Activated CD4-positive, alpha-beta T cell treated with anti-CD3 and anti-CD28 coated beads, Interleukin-2, amount 10 ng/mL, durations not matched to agents 7 days and 5 days (primary cell): ENCODE data around the gene NCAN. TPM values are rescaled to one million over a fixed set of nuclear protein-coding genes. Genes with fewer than 3 reads are reported as not detected.

Source experiments
- CTCF ChIA-PET: fragments of 350-600 bp; sonication (Branson Sonifier 250); formaldehyde crosslinking; loops from one replicate; lab custom pipeline; 2021; ENCODE audit warnings: antibody characterized with exemption; lab: Charles Lee
- POLR2A ChIA-PET: fragments of 350-600 bp; sonication (Branson Sonifier 250); formaldehyde crosslinking; loops from one replicate; lab custom pipeline; 2021; ENCODE audit warnings: antibody characterized with exemption; lab: Charles Lee
- DNase-seq: peaks from one replicate; pipeline ENCODE4 v3.0.0-alpha.2; 2020
- H3K27ac Mint-ChIP-seq: one replicate; pipeline ENCODE4 v1.8.0; 2021; ENCODE audit warnings: mild to moderate bottlenecking, moderate library complexity, mixed read lengths
- H3K27me3 Mint-ChIP-seq: one replicate; pipeline ENCODE4 v1.8.0; 2021; ENCODE audit warnings: mixed read lengths
- H3K36me3 Mint-ChIP-seq: one replicate; pipeline ENCODE4 v1.8.0; 2021; ENCODE audit warnings: low read depth, mixed read lengths
- H3K4me1 Mint-ChIP-seq: one replicate; pipeline ENCODE4 v1.8.0; 2021; ENCODE audit warnings: mixed read lengths
- H3K4me3 Mint-ChIP-seq: one replicate; pipeline ENCODE4 v1.8.0; 2021; ENCODE audit warnings: mild to moderate bottlenecking, moderate library complexity, mixed read lengths
- H3K9me3 Mint-ChIP-seq: one replicate; pipeline ENCODE4 v1.8.0; 2021; ENCODE audit warnings: mixed read lengths
- total RNA-seq, 2 experiments: library from RNA; stranded (reverse); gene quantifications; one replicate each; pipeline ENCODE4 v1.2.3, GENCODE V29; 2021

Gene NCAN
- total RNA-seq, 2 experiments from 2014 or later = not detected

- Mint-ChIP-seq H3K4me1 (no peaks in the 10 kb centered on the region), H3K27ac (no peak overlapping the region), H3K9me3 (no peaks in the 10 kb centered on the region), H3K4me3 (no peak overlapping the region), H3K36me3 (peaks cover 34% of the 10 kb centered on the region), H3K27me3 (no peaks in the 10 kb centered on the region)
- POLR2A ChIA-PET = no interaction called here
- CTCF ChIA-PET = no interaction called here
- DNase-seq = no peak
These were observed 86.0 kb downstream of the NCAN start for GRCh38 chr19:19297759-19298158.

DNA sequence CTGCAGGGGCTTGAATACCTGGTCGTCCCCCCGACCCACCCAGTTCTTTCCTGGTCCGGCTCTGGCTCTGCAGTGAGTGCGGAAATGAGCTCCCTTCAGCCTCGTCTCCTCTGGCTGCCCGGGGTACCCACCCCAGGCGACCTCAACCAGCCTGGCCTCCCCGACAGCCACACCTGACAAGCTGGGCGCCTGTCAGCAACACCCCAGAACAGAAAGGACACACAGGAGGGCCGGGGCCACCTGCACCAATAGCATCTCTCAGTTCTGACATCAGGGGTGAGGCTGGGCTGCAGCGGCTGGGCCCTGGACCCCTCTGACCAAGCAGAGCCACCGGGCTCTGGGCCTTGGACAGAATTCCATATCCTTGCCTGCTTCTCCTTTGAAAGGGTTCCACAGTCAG lies 88.9 kb downstream of the NCAN start:
- ChIA-PET POLR2A (no interaction called here), CTCF (no interaction called here)
- Mint-ChIP-seq H3K9me3 (no peaks in the 10 kb centered on the region), H3K4me1 (no peaks in the 10 kb centered on the region), H3K36me3 (peaks cover 20% of the 10 kb centered on the region), H3K27ac (no peak overlapping the region), H3K27me3 (no peaks in the 10 kb centered on the region), H3K4me3 (no peak overlapping the region)
- DNase-seq = no peak

Other genes starting within 250 kb of the NCAN start
- gene SUGP2, start 178.4 kb upstream of the NCAN start, total RNA-seq = 100 to 1,000 TPM; 128 to 144 TPM
- gene ARMC6, start 178.4 kb upstream of the NCAN start, total RNA-seq = 10 to 100 TPM; 38.6 to 39.3 TPM
- gene SLC25A42, start 148.0 kb upstream of the NCAN start, total RNA-seq = 10 to 100 TPM; 20.6 to 22.2 TPM
- gene TMEM161A, start 73.5 kb upstream of the NCAN start, total RNA-seq = 10 to 100 TPM; 23.1 to 24.1 TPM
- gene MEF2B, start 41.7 kb upstream of the NCAN start, total RNA-seq = 1 to 10 TPM; 2.4 to 3.4 TPM
- 10 to 100 TPM; 34.2 to 35.8 TPM for gene BORCS8, start 19.8 kb upstream of the NCAN start, total RNA-seq
- gene RFXANK, start 19.7 kb upstream of the NCAN start, total RNA-seq = 100 to 1,000 TPM in 1 of 2 experiments, 10 to 100 TPM in 1; 82.5 to 104 TPM
- 10 to 100 TPM; 29.9 to 37.2 TPM for gene NR2C2AP, start 8.5 kb upstream of the NCAN start, total RNA-seq
- gene TM6SF2, start 61.3 kb downstream of the NCAN start, total RNA-seq = not detected
- 10 to 100 TPM; 70.8 to 73.1 TPM for gene SUGP1, start 108.6 kb downstream of the NCAN start, total RNA-seq
- 10 to 100 TPM; 71.9 to 81.4 TPM for gene MAU2, start 108.9 kb downstream of the NCAN start, total RNA-seq
- gene GATAD2A, start 193.7 kb downstream of the NCAN start, total RNA-seq = 100 to 1,000 TPM; 122 to 135 TPM